ENCODE measurements around the gene LRPPRC.

DNA sequence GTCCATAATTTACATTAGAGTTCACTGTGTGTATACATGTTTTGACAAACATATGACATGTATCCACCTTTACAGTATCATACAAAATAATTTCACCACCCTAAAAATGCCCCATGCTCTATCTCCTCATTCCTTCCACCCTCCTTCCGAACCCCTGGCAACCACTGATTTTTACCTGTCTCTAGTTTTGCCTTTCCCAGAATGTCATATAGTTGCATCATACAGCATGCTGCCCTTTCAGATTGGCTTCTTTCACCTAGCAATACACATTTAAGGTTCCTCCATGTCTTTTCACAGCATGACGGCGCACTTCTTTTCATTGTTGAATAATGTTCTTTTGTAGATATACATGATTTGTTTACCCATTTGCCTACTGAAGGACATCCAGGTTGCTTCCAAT lies 10.4 kb downstream of the LRPPRC start:
- TF ChIP-seq SIN3A (IDR thresholded peaks at IDR 0.05; ENCODE audit: borderline replicate concordance, low read depth, low read length) (no peak), JUND (IDR thresholded peaks at IDR 0.05) (no peak), POLR2AphosphoS5 (IDR thresholded peaks at IDR 0.05; ENCODE audit: low read depth, low read length) (no peak), RFX5 (IDR thresholded peaks at IDR 0.05; ENCODE audit: low read length) (no peak), RCOR1 (IDR thresholded peaks at IDR 0.05; ENCODE audit: low read length) (no peak), SMC3 (IDR thresholded peaks at IDR 0.05; ENCODE audit: low read depth, low read length) (no peak), RAD21 (IDR thresholded peaks at IDR 0.05; ENCODE audit: low read length) (no peak)
- TF ChIP-seq, protein P1, sequence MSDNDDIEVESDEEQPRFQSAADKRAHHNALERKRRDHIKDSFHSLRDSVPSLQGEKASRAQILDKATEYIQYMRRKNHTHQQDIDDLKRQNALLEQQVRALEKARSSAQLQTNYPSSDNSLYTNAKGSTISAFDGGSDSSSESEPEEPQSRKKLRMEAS (IDR thresholded peaks at IDR 0.05; ENCODE audit: low read depth): no peak
- TF ChIP-seq, protein P2, sequence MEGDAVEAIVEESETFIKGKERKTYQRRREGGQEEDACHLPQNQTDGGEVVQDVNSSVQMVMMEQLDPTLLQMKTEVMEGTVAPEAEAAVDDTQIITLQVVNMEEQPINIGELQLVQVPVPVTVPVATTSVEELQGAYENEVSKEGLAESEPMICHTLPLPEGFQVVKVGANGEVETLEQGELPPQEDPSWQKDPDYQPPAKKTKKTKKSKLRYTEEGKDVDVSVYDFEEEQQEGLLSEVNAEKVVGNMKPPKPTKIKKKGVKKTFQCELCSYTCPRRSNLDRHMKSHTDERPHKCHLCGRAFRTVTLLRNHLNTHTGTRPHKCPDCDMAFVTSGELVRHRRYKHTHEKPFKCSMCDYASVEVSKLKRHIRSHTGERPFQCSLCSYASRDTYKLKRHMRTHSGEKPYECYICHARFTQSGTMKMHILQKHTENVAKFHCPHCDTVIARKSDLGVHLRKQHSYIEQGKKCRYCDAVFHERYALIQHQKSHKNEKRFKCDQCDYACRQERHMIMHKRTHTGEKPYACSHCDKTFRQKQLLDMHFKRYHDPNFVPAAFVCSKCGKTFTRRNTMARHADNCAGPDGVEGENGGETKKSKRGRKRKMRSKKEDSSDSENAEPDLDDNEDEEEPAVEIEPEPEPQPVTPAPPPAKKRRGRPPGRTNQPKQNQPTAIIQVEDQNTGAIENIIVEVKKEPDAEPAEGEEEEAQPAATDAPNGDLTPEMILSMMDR (IDR thresholded peaks at IDR 0.05): no peak
- TF ChIP-seq, protein P3, sequence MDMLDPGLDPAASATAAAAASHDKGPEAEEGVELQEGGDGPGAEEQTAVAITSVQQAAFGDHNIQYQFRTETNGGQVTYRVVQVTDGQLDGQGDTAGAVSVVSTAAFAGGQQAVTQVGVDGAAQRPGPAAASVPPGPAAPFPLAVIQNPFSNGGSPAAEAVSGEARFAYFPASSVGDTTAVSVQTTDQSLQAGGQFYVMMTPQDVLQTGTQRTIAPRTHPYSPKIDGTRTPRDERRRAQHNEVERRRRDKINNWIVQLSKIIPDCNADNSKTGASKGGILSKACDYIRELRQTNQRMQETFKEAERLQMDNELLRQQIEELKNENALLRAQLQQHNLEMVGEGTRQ (IDR thresholded peaks at IDR 0.05; ENCODE audit: borderline replicate concordance, low read depth, low read length): no peak
- TF ChIP-seq, protein P4, sequence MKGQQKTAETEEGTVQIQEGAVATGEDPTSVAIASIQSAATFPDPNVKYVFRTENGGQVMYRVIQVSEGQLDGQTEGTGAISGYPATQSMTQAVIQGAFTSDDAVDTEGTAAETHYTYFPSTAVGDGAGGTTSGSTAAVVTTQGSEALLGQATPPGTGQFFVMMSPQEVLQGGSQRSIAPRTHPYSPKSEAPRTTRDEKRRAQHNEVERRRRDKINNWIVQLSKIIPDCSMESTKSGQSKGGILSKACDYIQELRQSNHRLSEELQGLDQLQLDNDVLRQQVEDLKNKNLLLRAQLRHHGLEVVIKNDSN (IDR thresholded peaks at IDR 0.05; ENCODE audit: borderline replicate concordance, low read depth): no peak

Measured in SK-N-SH (cell line).